ENCODE measurements around the gene BRD7. TPM values are rescaled to one million over a fixed set of nuclear protein-coding genes. Genes with fewer than 3 reads are reported as not detected.

BRD7 gene
- total and polyA plus RNA-seq, 2 experiments from 2014 or later = 51.2 to 51.3 TPM

GRCh38 chr16:50396761-50397535, 28.2 kb upstream of the BRD7 start:
- no peak overlapping the region for H3K4me3 ChIP-seq
- H2AFZ ChIP-seq = no peak overlapping the region
- H3K36me3 ChIP-seq (replicated peaks; ENCODE audit: insufficient read depth, low read depth) = no peaks in the 10 kb centered on the region
- no peaks in the 10 kb centered on the region for H3K9me3 ChIP-seq (ENCODE audit: low read depth)
- DNase-seq (ENCODE audit: low spot score) = peak; percentile 35
- H3K4me1 ChIP-seq (ENCODE audit: insufficient read depth) = no peaks in the 10 kb centered on the region
- no peaks in the 10 kb centered on the region for H3K79me2 ChIP-seq
- H3K27me3 ChIP-seq = no peaks in the 10 kb centered on the region
- H3K9me2 ChIP-seq (replicated peaks; ENCODE audit: insufficient read depth) = no peaks in the 10 kb centered on the region
- H3K27ac ChIP-seq = no peak overlapping the region
- no peaks in the 10 kb centered on the region for H4K20me1 ChIP-seq (ENCODE audit: insufficient read depth, poor library complexity, severe bottlenecking)
- WGBS (ENCODE audit: low lambda C conversion rate, missing lambda C conversion rate) = 74% methylated on average over 8 of the region's 8 CpGs
- TF ChIP-seq CTCF (IDR thresholded peaks at IDR 0.05; ENCODE audit: poor library complexity) = no peak
- no peak for TF ChIP-seq EZH2 (IDR thresholded peaks at IDR 0.05; ENCODE audit: borderline replicate concordance)
- no peak for TF ChIP-seq EZH2phosphoT487 (IDR thresholded peaks at IDR 0.05; ENCODE audit: low read depth, severe bottlenecking, unreplicated experiment)
- no peak overlapping the region for H3K4me2 ChIP-seq

- Histone ChIP-seq H3K36me3 (replicated peaks; ENCODE audit: insufficient read depth, low read depth) (no peaks in the 10 kb centered on the region), H3K4me3 (no peak overlapping the region), H3K79me2 (no peaks in the 10 kb centered on the region), H3K9me3 (ENCODE audit: low read depth) (no peaks in the 10 kb centered on the region), H3K27me3 (no peaks in the 10 kb centered on the region), H3K27ac (no peak overlapping the region), H2AFZ (no peak overlapping the region), H3K4me1 (ENCODE audit: insufficient read depth) (peaks cover 4% of the 10 kb centered on the region), H4K20me1 (ENCODE audit: insufficient read depth, poor library complexity, severe bottlenecking) (no peaks in the 10 kb centered on the region), H3K4me2 (no peak overlapping the region), H3K9me2 (replicated peaks; ENCODE audit: insufficient read depth) (no peaks in the 10 kb centered on the region)
- TF ChIP-seq CTCF (IDR thresholded peaks at IDR 0.05; ENCODE audit: poor library complexity) = no peak
- TF ChIP-seq EZH2phosphoT487 (IDR thresholded peaks at IDR 0.05; ENCODE audit: low read depth, severe bottlenecking, unreplicated experiment) = no peak
- TF ChIP-seq EZH2 (IDR thresholded peaks at IDR 0.05; ENCODE audit: borderline replicate concordance) = no peak
- WGBS (ENCODE audit: low lambda C conversion rate, missing lambda C conversion rate) = 93% methylated on average over 10 of the region's 10 CpGs
- no peak for DNase-seq (ENCODE audit: low spot score)
Measured at GRCh38 chr16:50395763-50396710, 27.2 kb upstream of the BRD7 start.

DNA sequence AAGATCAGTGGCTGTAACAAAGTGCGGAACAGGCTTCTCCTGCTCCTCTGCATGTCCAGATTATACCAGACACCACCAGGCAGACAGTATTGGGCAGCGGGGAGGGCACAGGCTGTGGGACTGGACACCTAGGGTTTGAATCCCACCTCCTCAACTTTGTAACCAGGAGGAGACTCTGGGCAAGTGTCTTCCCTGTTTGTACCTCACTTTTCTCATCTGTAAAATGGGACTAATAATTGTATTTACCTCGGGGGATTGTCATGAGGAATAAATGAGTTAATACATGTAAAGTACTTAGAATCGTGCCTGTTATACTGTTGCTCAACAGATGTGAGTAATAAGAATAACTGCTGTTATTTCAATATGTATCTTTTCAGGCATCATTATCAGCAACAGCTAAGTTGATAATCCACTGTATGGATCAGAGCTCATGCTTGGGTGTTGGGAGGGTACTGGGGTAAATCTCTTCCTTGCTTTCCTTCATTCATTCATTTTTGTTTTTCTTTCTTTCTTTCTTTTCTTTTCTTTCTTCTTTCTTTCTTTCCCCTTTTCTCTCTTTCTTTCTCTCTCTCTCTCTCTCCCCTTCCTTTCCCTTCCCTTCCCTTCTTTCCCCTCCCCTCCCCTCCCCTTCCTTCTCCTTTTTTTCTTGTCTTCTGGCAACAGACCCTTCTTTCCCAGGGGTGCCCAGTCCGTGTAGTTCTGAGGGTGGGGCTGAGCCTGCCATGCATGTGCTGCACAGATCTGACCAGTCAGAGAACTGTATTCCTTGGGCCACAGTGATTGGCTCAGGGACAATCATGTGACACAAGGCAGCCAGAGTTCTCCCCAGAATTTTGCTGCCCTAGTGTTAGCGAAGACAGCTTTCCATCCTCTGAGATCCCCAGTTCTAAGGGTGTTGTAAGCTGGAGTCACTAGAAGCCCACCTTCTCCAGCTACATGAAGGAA, 25.3 kb upstream of the BRD7 start:
- no peak overlapping the region for H3K27ac ChIP-seq
- no peaks in the 10 kb centered on the region for H3K36me3 ChIP-seq (replicated peaks; ENCODE audit: insufficient read depth, low read depth)
- no peaks in the 10 kb centered on the region for H3K79me2 ChIP-seq
- H3K4me3 ChIP-seq = no peak overlapping the region
- H3K27me3 ChIP-seq = no peaks in the 10 kb centered on the region
- H3K4me1 ChIP-seq (ENCODE audit: insufficient read depth) = peaks cover 9% of the 10 kb centered on the region
- no peaks in the 10 kb centered on the region for H3K9me3 ChIP-seq (ENCODE audit: low read depth)
- no peak for DNase-seq (ENCODE audit: low spot score)
- 83% methylated on average over 6 of the region's 6 CpGs for WGBS (ENCODE audit: low lambda C conversion rate, missing lambda C conversion rate)
- H3K4me2 ChIP-seq = no peak overlapping the region
- H4K20me1 ChIP-seq (ENCODE audit: insufficient read depth, poor library complexity, severe bottlenecking) = no peaks in the 10 kb centered on the region
- H2AFZ ChIP-seq = no peak overlapping the region
- TF ChIP-seq EZH2 (IDR thresholded peaks at IDR 0.05; ENCODE audit: borderline replicate concordance) = no peak
- TF ChIP-seq CTCF (IDR thresholded peaks at IDR 0.05; ENCODE audit: poor library complexity) = no peak
- TF ChIP-seq EZH2phosphoT487 (IDR thresholded peaks at IDR 0.05; ENCODE audit: low read depth, severe bottlenecking, unreplicated experiment) = no peak
- H3K9me2 ChIP-seq (replicated peaks; ENCODE audit: insufficient read depth) = no peaks in the 10 kb centered on the region
